CD4-positive, alpha-beta T cell treated with Interleukin-15 for 4 hours (primary cell): ENCODE data around the gene MAMDC4.
A peak's percentile ranks its signal among the peaks of the same experiment; 100 is the strongest.
"Not testable (repeated sequence)": the region's sequence is repeated elsewhere in the genome, so short reads cannot be mapped to it uniquely, and the experiment has no call there.

ENCODE experiments used
- DNase-seq: peaks from one replicate; pipeline ENCODE4 v3.0.0-alpha.2; 2020; ENCODE audit warnings: low spot score

MAMDC4 gene

GRCh38 chr9:136851941-136852663, at the start of gene MAMDC4:
TSS of gene MAMDC4 (plus strand) at chr9:136852346. CDS start at chr9:136852417, 71 bp downstream.
- no peak for DNase-seq

- DNase-seq: not testable (repeated sequence)
Observed at GRCh38 chr9:136803009-136803550, 49.1 kb upstream of the MAMDC4 start.

- no peak for DNase-seq
Observed at GRCh38 chr9:136803551-136804508, 48.3 kb upstream of the MAMDC4 start.

GRCh38 chr9:136804509-136805206, 47.5 kb upstream of the MAMDC4 start:
- DNase-seq: no peak

- DNase-seq: no peak
Observed at GRCh38 chr9:136805207-136805740, 46.9 kb upstream of the MAMDC4 start.

GRCh38 chr9:136806067-136806466, 46.1 kb upstream of the MAMDC4 start:
- DNase-seq: no peak

- no peak for DNase-seq
Observed at GRCh38 chr9:136806631-136807201, 45.4 kb upstream of the MAMDC4 start.

GRCh38 chr9:136807281-136808074, 44.7 kb upstream of the MAMDC4 start, which contains the start of gene RABL6:
TSS of gene RABL6 (plus strand) at chr9:136807948. CDS start at chr9:136808197, 249 bp downstream.
- DNase-seq: peak; percentile 79

- DNase-seq: peak; percentile 46
Observed at GRCh38 chr9:136808075-136808805, 43.9 kb upstream of the MAMDC4 start.

GRCh38 chr9:136808806-136809158, 43.4 kb upstream of the MAMDC4 start:
- DNase-seq: no peak

GRCh38 chr9:136814725-136815421, 37.3 kb upstream of the MAMDC4 start:
- no peak for DNase-seq

- DNase-seq: no peak
Observed at GRCh38 chr9:136815422-136815782, 36.7 kb upstream of the MAMDC4 start.

- DNase-seq: no peak
Observed at GRCh38 chr9:136820971-136821825, 30.9 kb upstream of the MAMDC4 start.

- no peak for DNase-seq
Observed at GRCh38 chr9:136821826-136822544, 30.2 kb upstream of the MAMDC4 start.

- DNase-seq: no peak
Observed at GRCh38 chr9:136823136-136824046, 28.8 kb upstream of the MAMDC4 start.

GRCh38 chr9:136824496-136825225, 27.5 kb upstream of the MAMDC4 start:
- DNase-seq: no peak
